ENCODE data around the gene TCEAL3.

GRCh38 chrX:103628386-103629317, 20.9 kb downstream of the TCEAL3 start, which contains the start of gene TCEAL1:
- TF ChIP-seq CTCF (conservative IDR thresholded peaks at IDR 0.05; ENCODE audit: low read length), result no peak
- TF ChIP-seq EZH2phosphoT487 (IDR thresholded peaks at IDR 0.05; ENCODE audit: borderline replicate concordance, low read depth, low read length), result no peak
